Neural crest cell (in vitro differentiated cells): ENCODE measurements around the gene MC1R. TPM values are rescaled to one million over a fixed set of nuclear protein-coding genes. Genes with fewer than 3 reads are reported as not detected.
A peak's percentile ranks its signal among the peaks of the same experiment; 100 is the strongest.

ENCODE experiments used
- DNase-seq: peaks from one replicate; pipeline ENCODE4 v3.0.0; 2021; ENCODE audit warnings: low read depth, mixed read lengths, low spot score
- H3K27ac Mint-ChIP-seq: one replicate; pipeline ENCODE4 v1.8.0; 2021; ENCODE audit warnings: mild to moderate bottlenecking, mixed read lengths; ENCODE audit not compliant: unreplicated experiment
- H3K27me3 Mint-ChIP-seq: 2 replicates; pipeline ENCODE4 v1.8.0; 2021; ENCODE audit warnings: low read depth, mild to moderate bottlenecking, mixed read lengths
- H3K36me3 Mint-ChIP-seq: 2 replicates; pipeline ENCODE4 v1.8.0; 2021; ENCODE audit warnings: low read depth, mild to moderate bottlenecking, mixed read lengths
- H3K4me1 Mint-ChIP-seq: 2 replicates; pipeline ENCODE4 v1.8.0; 2021; ENCODE audit warnings: mixed read lengths
- H3K4me3 Mint-ChIP-seq: one replicate; pipeline ENCODE4 v1.8.0; 2021; ENCODE audit warnings: mild to moderate bottlenecking, mixed read lengths
- H3K9me3 Mint-ChIP-seq: 2 replicates; pipeline ENCODE4 v1.8.0; 2021; ENCODE audit warnings: mixed read lengths
- total RNA-seq: library from RNA; stranded (reverse); gene quantifications from 2 replicates; pipeline ENCODE4 v1.2.1, GENCODE V29; 2021
- TF ChIP-seq, protein P1 (sequence below): fragments of 200-600 bp; sonication (generic); conservative IDR thresholded peaks from 2 replicates; pipeline ENCODE4 v1.5.0; 2021; ENCODE audit warnings: antibody characterized with exemption, mild to moderate bottlenecking

The MC1R gene
- total RNA-seq, 1 donor from 2014 or later, result 8.3 TPM

- no peak overlapping the region for H3K4me3 Mint-ChIP-seq
- peaks cover 10% of the 10 kb centered on the region for H3K4me1 Mint-ChIP-seq
- TF ChIP-seq, protein P1, sequence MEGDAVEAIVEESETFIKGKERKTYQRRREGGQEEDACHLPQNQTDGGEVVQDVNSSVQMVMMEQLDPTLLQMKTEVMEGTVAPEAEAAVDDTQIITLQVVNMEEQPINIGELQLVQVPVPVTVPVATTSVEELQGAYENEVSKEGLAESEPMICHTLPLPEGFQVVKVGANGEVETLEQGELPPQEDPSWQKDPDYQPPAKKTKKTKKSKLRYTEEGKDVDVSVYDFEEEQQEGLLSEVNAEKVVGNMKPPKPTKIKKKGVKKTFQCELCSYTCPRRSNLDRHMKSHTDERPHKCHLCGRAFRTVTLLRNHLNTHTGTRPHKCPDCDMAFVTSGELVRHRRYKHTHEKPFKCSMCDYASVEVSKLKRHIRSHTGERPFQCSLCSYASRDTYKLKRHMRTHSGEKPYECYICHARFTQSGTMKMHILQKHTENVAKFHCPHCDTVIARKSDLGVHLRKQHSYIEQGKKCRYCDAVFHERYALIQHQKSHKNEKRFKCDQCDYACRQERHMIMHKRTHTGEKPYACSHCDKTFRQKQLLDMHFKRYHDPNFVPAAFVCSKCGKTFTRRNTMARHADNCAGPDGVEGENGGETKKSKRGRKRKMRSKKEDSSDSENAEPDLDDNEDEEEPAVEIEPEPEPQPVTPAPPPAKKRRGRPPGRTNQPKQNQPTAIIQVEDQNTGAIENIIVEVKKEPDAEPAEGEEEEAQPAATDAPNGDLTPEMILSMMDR, result no peak
- H3K27me3 Mint-ChIP-seq, result no peaks in the 10 kb centered on the region
- peaks cover 6% of the 10 kb centered on the region for H3K36me3 Mint-ChIP-seq
- no peak overlapping the region for H3K27ac Mint-ChIP-seq
- DNase-seq, result no peak
- H3K9me3 Mint-ChIP-seq, result no peaks in the 10 kb centered on the region
Observed at GRCh38 chr16:89892635-89893034, 26.0 kb upstream of the MC1R start.

- Mint-ChIP-seq H3K27ac (no peak overlapping the region), H3K4me1 (peaks cover 10% of the 10 kb centered on the region), H3K4me3 (no peak overlapping the region), H3K27me3 (no peaks in the 10 kb centered on the region), H3K9me3 (no peaks in the 10 kb centered on the region), H3K36me3 (peaks cover 7% of the 10 kb centered on the region)
- no peak for DNase-seq
- TF ChIP-seq, protein P1, result no peak
Observed at GRCh38 chr16:89893642-89894548, 24.8 kb upstream of the MC1R start.

DNA sequence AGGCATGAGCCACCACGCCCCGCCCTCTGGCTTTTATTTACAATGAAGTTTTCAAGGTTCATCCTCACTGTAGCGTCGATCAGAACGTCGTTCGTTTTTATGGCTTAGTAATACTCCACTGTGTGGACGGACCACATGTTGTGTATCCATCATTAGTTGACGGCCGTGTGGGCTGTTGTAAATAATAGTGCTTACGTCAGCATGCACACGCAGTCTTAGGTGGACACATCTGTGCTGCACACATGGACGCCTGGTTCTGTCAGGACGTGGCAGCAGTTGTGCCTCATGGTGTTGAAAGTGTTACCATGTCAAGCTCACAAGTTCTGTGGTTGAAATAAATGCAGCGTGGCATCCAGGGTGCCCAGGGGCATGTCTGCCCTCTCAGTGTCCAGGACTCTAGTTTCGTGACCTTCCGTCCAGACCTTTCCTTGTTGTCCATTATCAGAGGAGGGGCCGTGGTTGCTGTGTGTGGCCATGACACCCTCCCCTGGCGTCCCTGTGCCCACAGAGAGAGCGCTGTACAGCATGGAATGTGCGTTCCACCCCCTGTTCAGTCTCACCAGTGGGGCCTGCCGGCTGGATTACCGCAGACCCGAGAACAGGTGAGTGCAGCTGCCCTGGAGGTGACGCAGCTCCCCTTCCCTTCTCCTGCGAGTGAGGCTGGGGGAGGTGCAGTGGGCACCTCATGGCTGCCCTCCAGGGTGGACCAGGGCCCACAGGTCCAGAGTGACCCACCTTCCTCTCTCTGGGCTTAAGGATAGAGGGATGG, 23.0 kb upstream of the MC1R start:
- no peak overlapping the region for H3K4me3 Mint-ChIP-seq
- H3K27ac Mint-ChIP-seq, result no peak overlapping the region
- no peak for DNase-seq
- peaks cover 4% of the 10 kb centered on the region for H3K4me1 Mint-ChIP-seq
- TF ChIP-seq, protein P1, result no peak
- no peaks in the 10 kb centered on the region for H3K9me3 Mint-ChIP-seq
- no peaks in the 10 kb centered on the region for H3K27me3 Mint-ChIP-seq
- peaks cover 10% of the 10 kb centered on the region for H3K36me3 Mint-ChIP-seq

DNA sequence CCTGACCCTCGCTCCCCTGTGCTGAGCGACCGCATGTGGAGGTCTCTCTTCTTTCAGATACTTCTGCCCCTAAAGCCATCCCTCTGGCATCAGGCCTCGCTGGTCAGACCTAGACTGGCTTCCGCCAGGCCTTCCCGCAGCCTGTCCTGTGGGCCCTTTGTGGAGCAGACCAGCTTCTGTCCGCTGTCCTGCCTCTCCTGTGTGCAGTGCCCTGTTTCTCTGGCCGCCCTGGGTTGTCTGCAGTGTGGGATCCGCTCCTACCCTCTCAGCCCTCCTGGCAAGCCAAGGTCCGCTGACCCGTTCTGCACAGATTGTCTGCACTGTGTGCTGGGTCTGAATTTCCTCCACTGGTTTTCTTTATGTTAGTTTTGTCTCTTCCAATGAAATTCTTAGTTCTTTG, 21.5 kb upstream of the MC1R start:
- Mint-ChIP-seq H3K36me3 (peaks cover 10% of the 10 kb centered on the region), H3K4me3 (no peak overlapping the region), H3K4me1 (no peaks in the 10 kb centered on the region), H3K9me3 (no peaks in the 10 kb centered on the region), H3K27me3 (no peaks in the 10 kb centered on the region), H3K27ac (no peak overlapping the region)
- DNase-seq, result no peak
- TF ChIP-seq, protein P1, result no peak

- TF ChIP-seq, protein P1, result no peak
- DNase-seq, result no peak
- H3K4me1 Mint-ChIP-seq, result no peaks in the 10 kb centered on the region
- H3K36me3 Mint-ChIP-seq, result peaks cover 10% of the 10 kb centered on the region
- H3K9me3 Mint-ChIP-seq, result no peaks in the 10 kb centered on the region
- H3K27me3 Mint-ChIP-seq, result no peaks in the 10 kb centered on the region
- peak overlapping the region; percentile 57 for H3K27ac Mint-ChIP-seq
- no peak overlapping the region for H3K4me3 Mint-ChIP-seq
Observed at GRCh38 chr16:89898201-89898967, 20.3 kb upstream of the MC1R start.
